Bone marrow (tissue), 2 donors: Measurements from ENCODE around the gene CROCC2.

ENCODE experiments used
- DNase-seq, 2 donors: peaks; one replicate each; lab custom pipeline; 2025; lab: John Stamatoyannopoulos, UW

CROCC2 gene

GRCh38 chr2:240933966-240934700, 28.0 kb downstream of the CROCC2 start:
- no peak for DNase-seq

- DNase-seq, result no peak
Measured at GRCh38 chr2:240934701-240935102, 28.6 kb downstream of the CROCC2 start.

DNA sequence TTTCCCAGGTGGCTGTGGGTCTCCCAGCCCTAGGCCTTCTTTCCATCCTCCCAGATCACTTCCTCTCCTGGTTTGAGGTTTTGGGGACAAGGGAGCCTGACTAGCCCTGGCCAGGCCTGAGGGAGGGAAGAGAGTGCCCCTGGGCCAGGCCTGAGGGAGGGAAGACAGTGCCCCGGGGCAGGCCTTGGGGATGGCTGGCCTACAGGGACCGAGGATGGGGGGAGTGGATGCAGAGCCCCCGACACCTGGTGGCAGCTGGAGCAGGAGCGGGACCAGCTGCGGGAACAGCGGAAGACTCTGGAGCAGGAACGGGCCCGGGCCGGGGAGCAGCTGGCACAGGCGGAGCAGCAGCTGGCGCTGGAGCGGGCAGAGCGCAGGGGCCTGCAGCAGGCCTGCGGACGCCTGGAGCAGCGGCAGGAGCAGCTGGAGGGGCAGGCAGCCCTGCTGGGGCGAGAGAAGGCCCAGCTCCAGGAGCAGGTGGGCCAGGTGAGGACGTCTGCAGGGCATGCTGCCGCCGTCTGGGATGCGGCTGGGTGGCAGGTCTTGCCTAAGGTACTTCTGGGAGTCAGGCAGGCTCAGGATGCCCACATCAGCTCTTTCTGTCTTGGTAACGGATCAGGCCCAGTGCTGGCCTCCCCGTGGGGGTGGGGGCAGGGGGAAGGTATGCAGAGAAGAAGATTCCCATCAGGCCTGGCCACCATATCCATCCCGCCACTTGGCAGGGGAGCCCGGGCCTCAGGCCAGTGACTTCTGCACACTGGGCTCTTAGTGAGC, 29.2 kb downstream of the CROCC2 start:
- DNase-seq, result no peak

- DNase-seq, result no peak
Measured at GRCh38 chr2:240936106-240936505, 30.0 kb downstream of the CROCC2 start.

DNA sequence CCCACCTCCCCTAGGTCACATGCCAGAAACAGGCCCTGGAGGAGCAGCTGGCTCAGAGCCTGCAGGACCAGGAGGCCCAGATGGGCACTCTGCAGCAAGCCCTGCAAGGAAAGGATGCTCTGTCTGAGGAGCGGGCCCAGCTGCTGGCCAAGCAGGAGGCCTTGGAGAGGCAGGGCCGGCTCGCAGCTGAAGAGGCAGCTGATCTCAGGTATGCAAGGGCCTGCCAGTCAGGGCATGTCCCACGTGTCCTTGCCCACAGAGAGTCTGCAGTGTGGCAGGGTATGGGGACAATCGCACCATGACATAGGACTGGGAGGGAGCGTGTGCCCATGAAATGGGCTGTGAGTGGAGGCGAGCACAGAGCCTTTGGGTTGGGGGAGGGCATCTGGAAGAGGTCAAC, 39.9 kb downstream of the CROCC2 start:
- DNase-seq, result no peak

GRCh38 chr2:240946654-240947053, 40.5 kb downstream of the CROCC2 start:
- DNase-seq, result no peak

- DNase-seq, result no peak
Measured at GRCh38 chr2:240947176-240947575, 41.0 kb downstream of the CROCC2 start.

- DNase-seq, result no peak
Measured at GRCh38 chr2:240947607-240948006, 41.5 kb downstream of the CROCC2 start.

GRCh38 chr2:240948086-240948485, 42.0 kb downstream of the CROCC2 start:
- no peak for DNase-seq

GRCh38 chr2:240948905-240949790, 43.0 kb downstream of the CROCC2 start:
- no peak for DNase-seq

GRCh38 chr2:240949791-240950705, 43.9 kb downstream of the CROCC2 start:
- DNase-seq, result no peak

DNA sequence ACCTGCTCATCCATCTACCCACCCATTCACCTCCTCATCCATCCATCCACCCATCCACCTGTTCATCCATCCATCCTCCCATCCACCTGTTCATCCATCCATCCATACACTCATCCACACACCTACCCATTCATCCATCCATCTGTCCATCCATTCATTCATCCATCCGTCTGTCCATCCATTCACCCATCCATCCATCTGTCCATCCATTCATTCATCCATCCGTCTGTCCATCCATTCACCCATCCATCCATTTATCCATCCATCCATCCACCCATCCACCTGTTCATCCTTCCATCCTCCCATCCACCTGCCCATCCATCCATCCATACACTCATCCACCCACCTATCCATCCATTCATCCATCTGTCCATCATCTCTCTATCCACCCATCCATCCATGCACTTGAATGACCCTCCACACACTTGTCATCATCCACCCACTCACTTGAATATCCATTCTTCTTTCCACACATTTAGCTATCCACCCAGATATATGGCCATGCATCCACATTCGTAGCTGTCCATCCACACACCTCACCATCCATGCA, 45.0 kb downstream of the CROCC2 start:
- no peak for DNase-seq

DNA sequence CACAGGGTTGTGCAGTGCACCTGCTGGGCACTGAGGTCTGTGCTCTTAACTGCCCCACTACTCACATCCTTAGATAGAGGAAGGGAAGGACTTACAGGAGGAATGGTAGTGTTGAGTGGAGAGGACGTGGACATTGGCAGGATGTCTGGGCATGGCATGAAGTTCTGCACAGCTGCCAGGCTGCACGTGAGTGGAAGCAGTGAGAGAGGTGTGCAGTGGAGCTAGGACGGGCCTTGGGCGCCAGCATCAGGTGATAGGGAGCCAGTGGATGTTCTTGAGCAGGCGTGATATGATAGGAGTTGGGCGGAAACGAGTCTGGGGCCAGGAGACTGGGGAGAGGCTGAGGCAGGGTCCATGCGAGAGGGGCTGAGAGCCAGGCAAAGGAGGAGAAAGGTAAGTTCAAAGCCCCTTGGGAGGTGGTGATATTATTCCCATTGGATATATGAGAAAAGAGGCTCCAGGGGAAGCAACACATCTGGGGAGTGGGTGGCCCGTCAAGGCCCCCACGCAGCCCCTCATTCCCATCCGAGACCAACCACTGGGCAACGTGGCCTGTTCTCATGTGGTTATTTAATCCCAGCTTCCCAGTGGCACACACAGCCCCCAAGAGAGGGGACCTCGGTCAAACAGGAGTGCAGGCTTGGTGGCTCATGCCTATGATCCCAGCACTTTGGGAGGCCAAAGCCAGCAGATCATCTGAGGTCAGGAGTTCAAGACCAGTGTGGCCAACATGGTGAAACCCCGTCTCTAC, 46.5 kb downstream of the CROCC2 start:
- DNase-seq, result no peak

DNA sequence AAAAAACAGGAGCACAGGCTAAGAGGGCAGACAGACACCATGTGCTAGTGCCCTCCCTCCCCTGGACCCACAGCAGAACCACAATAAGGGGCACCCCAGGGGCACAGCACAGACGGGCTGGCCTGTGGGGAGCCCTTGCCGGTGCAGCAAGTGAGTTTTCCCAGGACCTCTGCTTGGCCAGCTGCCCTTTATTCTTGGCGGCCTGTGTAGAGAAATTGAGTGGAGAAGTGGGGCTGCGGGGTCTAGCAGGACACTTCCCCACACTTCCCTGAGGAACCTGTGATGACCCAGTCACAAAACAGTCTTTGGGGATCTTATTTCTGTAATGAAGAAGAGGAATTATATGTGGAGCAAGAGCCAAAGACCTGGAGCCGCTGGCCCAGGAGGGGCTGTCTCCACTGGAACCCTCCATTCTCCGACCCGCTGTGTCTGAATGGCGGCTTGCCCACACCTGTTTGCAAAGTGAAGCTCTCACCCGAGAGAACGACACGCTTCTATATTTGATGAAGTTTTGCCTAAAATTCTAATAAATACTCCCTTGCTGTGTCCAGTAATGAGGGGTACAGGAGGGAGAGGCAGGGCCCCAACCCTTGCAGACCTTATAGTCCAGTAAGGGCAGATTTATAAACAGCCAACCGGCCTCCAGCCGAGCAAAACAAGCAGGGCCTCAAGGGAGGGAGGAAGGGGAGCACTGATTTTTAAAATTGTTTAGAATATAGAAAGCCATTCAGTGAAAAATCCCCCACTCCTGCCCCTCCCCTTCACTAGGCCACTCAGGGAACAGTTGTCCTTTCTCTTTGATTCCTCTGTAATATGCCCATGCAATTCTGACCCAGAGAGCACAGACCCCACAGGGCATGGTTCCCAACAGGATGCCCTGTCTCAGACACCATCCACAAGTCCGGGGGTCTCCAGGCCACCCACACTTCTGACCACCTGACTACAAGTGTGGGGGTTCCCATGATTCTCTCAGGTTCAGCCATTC, 47.6 kb downstream of the CROCC2 start:
- no peak for DNase-seq

- no peak for DNase-seq
Measured at GRCh38 chr2:240954436-240955305, 48.5 kb downstream of the CROCC2 start.

- no peak for DNase-seq
Measured at GRCh38 chr2:240955306-240956170, 49.4 kb downstream of the CROCC2 start.
